Inflammatory macrophage treated with lipopolysaccharide for 1 hour (primary cell): ENCODE measurements around the gene TSPYL1.

Experiments used
- DNase-seq, 2 donors: peaks; one replicate each; pipeline ENCODE4 v3.0.0-alpha.2; 2020 to 2022

The TSPYL1 gene

DNA sequence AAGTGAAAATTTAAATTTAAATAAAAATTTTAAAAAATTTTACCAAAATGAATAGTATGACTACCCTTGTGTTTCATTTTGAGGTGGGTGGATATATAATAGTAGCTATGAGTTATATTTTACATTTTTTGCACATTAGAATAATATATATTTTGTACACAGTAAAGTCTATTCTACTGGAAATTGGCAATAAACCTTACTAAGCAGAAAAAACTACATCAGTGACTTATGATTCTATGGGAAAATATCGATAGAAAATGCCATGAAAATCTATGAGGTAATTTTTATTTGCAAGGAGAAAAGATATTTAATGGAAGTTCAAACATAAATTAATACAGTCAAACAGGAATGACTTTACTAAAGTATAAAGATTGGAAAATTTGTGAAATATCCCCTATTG is 23.0 kb downstream of the TSPYL1 start:
- no peak for DNase-seq

DNA sequence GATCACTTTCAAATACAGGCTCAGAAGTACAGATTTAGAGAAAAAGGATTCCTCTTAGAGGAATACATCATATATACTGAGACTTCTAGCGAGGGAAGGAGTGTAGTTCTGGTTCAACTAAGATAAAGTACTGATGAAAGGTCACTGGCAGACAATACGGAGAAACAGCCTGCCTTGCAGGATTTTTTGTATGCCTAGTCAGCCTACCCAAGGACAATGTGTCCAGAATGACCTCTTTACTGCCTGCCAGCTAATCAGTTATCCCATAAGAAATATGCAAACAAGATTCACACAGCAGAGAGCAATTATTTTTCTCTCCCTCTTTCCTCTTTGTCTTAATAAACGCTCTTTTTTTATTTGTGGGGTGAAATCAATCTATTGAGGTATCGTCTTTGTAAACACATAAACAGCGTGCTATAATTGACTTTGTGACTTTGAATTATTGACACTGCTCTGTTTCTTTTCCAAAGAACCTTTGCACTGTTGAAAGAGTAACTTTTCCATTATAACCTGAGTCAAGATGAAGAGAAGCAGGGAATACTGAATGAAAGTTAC is 24.4 kb downstream of the TSPYL1 start:
- no peak for DNase-seq

DNA sequence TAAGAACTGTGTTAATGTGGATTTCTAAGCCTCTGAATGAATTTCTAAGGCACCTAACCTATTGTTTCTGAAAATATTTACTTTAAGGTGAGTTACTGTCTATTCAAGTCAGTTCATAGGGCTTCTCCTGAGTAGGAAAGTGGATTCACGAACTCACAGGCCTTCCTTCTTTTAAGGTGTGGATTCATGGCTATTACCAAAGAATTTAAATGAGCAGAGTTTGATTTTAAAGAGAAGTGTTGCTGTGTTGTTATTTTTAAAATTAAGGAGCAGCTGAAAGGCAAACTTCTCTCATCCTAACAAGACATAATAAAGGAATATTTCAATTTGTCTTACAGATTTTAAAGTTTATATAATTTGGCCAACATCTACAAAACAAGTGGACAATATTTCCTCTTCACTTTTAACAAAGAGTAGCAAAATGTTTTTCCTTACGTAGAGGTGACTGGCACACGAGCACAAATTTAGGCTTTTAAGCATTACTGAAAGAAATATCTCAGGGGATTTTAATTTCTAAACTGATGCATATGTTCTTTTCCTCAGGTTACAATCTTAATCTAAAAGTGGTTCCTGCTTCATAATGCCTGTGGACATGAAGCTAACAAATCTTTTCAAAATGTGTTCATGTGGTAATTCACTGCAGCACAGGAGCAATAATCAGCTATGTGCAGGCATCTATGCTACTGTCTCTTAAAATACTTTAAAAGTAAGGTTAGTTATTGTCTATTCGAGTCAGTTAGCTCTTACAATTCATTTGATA is 25.3 kb downstream of the TSPYL1 start:
- DNase-seq, result no peak

DNA sequence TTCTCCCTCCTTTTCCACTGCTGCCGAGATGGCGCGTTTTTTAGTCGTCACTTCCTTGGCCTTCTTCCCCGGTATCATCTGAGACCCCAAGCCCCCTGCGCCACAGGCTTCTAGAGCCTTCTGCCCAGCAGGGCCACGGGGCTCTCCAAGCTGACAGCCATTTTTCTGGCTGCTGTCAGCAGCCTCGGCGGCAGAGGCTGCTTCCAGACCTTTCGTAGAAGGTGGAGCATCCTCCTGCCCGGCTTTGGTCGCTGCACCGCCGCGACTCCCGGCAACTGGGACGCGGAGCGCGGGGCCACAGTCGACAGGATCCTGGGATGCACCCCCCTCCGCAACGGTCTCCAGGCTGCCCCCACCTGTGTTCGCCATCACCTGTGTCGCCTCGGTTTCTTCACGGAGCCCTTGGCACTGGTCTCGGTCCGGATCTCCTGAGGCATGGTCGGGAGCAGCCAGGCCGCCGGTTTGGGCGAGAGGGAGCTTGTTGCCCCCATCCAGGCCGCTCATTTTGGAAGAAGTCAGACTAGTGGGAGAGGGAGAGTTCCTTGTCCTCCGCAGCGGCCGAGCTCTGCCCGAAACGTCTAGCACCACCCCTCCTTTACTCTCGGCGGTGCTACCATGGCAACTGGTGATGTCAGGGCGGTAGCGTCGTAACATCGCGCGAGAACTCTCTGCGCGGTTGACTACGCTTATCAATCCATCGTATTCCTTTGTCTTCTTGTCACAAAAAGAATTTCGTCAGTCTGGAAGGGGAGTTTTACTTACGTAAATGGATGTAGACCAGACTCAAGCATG is 26.0 kb downstream of the TSPYL1 start, which contains the start of gene TSPYL4:
TSPYL4 (minus strand) TSS at position 571 of the 792 bp plus-strand sequence; CDS start at position 504, 67 bp downstream.
- peak; percentile 91 to 97 for DNase-seq

DNA sequence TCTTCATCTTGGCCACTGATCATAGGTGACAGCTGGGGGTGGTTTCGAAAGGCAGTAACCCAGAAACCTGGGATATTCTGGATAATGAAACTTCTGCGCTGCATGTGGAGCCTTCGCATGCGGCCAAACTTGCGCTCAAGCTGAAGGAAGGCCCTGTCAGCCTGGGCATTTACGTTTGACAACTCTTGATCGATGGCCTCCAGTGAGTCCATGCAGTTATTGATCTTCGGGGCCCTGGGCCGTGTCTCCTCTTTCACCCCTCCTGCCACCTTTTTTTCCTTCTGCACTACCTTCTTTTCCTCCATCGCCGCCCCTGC is 26.6 kb downstream of the TSPYL1 start:
- DNase-seq, result no peak

DNA sequence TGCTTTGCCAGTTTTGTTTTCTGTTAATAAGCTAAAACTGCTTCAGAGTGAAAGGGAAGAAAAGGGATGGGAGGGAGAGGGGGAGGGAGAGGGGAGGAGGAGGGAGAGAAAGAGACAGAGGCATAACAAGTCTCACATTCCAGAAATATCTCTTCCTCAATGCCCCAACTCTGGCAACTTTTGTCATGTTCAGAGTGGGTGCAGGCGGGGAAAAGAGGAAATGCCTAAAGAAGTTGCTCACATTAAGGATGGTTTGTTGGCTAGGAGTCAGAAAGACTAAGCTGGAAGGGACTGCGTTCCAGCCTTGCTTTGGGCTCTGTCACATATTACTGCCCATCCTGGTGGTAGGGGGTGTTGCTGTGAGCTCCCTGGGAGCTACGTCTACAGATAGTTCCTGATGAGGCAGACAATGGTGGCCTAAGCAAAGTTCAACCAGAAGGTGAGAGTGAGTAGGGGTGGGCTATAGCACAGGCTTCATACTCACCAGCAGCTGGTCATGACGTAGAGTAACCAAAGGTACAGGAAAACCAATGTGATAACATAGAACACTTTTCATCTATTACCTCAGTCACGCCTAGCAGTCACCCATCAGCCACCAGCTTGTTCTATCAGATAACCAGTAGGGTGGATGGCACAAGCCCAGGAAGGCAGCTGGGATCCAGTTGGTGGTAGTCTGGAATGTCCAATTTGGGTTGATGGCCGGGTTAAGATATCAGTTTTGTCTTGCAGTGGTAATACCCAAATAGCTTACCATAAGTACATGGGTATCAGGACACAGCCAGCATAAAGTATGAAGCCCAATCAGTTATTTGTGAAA is 28.0 kb downstream of the TSPYL1 start:
- DNase-seq, result peak; percentile 24 to 28

DNA sequence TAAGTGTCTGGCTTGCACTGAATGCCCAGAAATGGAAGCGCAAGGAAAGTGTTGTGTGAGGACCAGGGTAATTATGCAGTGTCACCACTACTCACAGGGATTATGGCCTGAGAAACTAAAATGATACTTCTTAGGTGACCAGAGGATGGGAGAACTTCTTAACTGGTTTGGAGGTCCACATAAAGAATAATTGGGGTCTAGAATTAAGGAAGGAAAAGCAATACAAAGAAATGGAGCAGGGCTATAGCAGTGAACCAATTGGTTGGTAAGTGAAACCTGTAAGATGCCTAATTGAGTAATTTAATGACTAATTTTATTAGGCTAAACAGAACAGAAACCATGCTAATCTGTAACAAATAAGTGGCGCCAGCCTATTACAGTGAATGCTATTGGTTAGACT is 31.2 kb downstream of the TSPYL1 start:
- no peak for DNase-seq

DNA sequence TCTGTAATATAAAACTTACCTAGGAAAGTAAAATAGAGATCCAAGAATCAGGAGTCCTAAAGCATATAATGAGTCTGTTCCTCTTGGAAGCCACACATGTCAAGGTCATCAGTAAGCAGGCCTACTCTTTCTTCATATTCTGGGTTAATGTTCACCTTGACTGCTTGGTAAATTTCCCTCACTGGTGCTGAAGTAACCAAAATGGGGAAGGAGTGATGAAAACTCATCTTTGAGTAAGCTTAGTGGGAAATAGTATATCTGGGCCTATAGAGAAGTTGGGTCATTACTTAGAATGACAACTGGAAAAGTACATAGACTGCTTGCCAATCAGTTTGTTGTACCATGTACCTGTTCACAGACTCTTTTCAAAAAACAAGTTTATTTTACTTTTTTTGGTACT is 32.4 kb downstream of the TSPYL1 start:
- no peak for DNase-seq

DNA sequence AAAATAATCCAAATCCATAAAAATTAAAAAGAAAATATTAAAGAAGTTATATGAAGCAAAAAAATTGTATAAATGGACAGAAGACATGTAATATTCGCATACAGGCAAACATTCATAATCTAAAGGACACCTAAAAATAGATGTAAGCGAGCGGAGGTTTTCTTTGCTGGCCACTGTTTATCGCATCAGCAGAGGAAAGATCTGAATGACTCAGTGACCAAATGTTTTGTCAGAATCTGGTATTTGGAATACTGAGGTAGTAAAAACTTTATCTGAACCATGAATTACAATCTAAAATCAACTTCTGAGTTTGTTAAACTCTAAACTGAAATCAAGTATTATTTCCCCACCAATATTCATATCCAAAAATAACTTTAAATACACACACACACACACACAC is 33.6 kb downstream of the TSPYL1 start:
- DNase-seq, result no peak

DNA sequence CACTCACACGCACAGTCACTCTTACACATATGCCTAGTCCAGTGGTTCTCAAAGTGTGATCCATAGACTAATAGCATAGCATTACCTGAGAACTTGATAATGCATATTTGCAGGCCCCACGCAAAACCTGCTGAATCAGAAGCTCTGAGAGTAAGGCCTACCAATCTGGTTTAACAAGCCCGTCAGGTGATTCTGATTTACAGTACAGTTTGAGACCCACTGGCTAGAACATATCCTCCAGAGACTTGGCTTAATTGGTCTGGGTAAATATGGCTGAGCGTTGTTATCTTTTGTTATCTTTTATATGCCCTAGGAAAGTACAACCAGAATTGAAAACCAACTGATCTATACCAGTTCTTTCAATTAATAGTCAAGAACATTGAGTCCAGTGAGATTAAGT is 35.4 kb downstream of the TSPYL1 start:
- no peak for DNase-seq

DNA sequence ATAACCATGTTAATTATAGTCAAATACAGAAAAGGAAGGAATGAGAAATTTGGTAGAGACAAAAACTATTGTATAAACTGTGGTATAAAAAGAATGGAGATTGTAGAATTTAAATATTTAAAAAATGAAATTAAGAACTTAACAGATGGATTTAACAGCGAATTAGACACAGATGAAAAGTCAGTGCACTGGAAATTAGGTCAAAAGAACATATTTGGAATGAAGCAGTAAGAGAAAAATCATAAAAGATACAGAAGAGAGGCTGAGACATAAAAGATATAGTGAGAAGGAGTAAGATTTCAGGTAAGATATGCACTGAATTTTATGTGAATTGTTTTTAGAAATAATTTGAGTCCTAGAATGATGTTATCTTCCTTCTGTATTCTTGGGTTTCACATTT is 39.9 kb downstream of the TSPYL1 start:
- no peak for DNase-seq

DNA sequence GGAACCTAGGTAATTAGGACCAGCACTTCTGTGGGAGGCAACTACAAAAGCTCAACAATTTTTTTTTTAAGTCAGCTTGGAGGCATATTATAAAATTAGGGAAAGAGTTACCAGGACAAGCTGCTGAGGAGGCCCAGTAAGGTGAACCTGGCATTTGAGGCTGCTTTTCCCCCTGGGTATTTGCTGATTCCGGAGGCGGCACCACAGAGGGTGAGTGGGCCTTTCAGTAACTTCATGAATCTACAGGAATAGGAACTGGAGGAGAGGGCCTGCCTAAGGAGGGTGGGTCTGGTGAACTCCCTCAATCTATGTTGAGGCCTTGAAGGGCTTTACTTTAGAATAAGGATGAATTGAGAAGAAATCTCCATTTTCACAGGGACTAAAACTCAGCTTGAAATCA is 40.5 kb downstream of the TSPYL1 start:
- DNase-seq, result no peak

DNA sequence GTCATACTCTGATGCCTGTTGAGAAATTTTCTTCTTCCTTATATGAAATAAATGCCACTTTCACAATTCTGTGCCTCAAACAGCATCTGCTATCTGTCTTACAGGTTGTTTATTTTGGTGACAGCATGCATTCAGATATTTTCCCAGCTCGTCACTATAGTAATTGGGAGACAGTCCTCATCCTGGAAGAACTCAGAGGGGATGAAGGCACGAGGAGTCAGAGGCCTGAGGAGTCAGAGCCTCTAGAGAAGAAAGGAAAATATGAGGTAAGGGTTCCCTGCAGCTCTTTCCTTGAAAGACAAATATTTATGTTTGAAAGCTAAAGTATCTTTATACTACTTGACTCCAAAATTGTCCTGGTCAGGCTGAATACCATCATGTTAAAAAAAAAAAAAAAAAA is 41.6 kb downstream of the TSPYL1 start:
- DNase-seq, result no peak

DNA sequence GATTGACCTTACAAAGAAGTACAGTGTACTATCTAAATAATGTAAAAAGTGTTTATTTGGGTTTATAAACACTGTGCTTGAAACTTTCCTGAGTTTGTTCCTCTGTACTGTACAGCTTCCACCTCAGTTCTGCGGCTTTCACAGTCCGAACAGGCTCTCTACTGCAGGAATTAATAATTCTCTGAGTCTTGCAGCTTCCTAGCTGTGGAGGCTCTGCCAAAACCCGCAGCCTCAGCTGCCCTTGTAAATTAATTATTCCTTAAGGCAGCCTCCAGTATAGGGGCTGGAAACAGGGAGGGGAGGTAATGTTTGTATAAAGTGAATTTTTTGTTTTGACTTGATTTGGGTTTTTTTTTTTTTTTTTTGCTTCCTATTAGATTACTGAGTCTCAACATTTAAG is 45.0 kb downstream of the TSPYL1 start:
- no peak for DNase-seq

DNA sequence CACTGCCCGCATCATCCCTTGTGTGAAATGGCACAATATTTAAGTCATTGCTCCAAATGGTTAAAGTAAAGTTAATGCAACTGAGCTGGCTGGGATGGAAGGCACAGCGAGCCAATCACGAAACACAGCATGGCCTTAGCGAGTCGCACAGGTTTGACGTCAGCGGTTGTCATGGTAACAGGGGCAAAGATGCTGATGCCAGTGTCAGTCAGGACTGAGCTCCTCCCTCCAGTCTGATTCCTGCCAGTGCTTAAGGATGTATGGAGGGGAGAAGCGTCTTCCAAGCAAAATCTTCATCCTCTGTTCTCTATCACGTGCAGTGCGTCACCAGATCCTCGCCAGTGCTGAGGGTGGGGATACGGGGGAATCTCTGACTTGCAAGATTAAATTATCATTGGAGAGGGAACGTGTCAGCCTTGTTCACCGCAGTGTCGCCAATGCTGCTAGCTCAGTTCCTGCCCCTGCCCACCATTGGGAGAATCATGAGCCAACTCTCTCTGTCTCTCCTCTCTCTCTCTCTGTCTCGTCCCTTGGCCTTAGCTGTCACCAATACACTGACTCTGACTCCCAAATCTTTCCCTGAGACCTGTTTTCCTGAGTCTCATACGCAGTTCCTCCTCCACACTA is 50.3 kb downstream of the TSPYL1 start:
- peak in 1 of 2 donors; percentile 9 for DNase-seq
